ENCODE results near the gene PPP1R3E. TPM values are rescaled to one million over a fixed set of nuclear protein-coding genes. Genes with fewer than 3 reads are reported as not detected.

PPP1R3E gene
- total and polyA plus RNA-seq, 2 of the 13 experiments (the other 11 are each of a cell fraction or from before 2014, with no cell fraction given) = 16.5 to 26.5 TPM

DNA sequence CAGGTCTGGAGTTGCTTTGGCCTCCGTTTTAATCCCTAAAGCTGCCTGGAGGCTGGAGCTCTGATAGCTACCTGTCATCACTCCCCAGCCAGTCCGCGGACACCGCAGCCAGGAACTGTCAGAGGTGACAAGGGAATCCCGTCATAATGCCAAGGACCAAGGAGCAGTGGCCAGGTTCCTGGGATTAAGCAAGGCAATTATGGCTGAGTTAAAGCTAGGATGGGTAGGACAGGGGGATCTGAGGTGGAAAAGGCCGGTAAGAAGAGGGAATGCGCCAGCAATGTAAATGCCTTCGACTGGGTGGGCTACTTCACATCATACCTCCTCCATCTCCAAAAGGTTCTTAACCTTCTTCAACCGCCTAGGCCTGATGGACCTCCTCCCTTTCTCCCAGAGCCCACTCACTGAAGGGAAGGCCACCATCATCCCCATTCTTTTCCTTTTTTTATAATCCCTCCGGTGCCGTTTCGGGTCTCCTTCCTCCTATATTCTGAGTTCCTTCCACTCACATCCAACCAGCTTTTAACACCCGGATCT, 1.9 kb downstream of the PPP1R3E start:
- ChIA-PET CTCF (ENCODE audit: low intra/inter-chr PET ratio, low total read pairs) (interaction anchor here (1.3 to 2.4 kb wide), 4 partner anchors 21 to 231 kb away, joined by 3 to 12 read pairs (median 10); partner anchors contain the start of gene PABPN1), POLR2A (interaction anchor here (0.7 to 18.7 kb wide), 20 partner anchors 8 to 895 kb away, joined by 3 to 1053 read pairs (median 6); partner anchors contain the start of genes ACIN1, AJUBA, AP1G2 and C14orf119)
- H3K9ac ChIP-seq (ENCODE audit: insufficient read depth, low read depth, low read length) = peak overlapping the region; percentile 80
- H3K27ac ChIP-seq (ENCODE audit: extremely low read length, insufficient read depth, low read length) = peak overlapping the region; percentile 91
- ATAC-seq (no peak), DNase-seq (ENCODE audit: low spot score) (peak; percentile 43), FAIRE-seq (no peak)
- H3K4me1 ChIP-seq (ENCODE audit: insufficient read depth, low read length) = peaks cover 50% of the 10 kb centered on the region
- H3K4me3 ChIP-seq (replicated peaks in 1 of 3; ENCODE audit: insufficient read depth in 1 of 3, low read depth in 2 of 3, low read length in 3 of 3) = peak overlapping the region; percentile 65 to 88 (median 75)
- intact Hi-C loops (cut with micrococcal nuclease; ENCODE audit: unreplicated experiment) = loop anchor here (1.0 to 10.0 kb wide), 5 partner anchors 14 to 994 kb away; partner anchors contain the start of genes AJUBA, DCAF11, DHRS1 and HOMEZ
- in situ Hi-C loops (cut with HindIII; ENCODE audit: extremely low pct_ligation_motif_present, low pct_unique_long_range_greater_than_20kb) = loop anchor here (25.0 kb wide), 1 partner anchor 837 kb away; the partner anchor contains the start of genes EMC9, FITM1, PSME1 and PSME2
- H3K36me3 ChIP-seq (replicated peaks in 1 of 2; ENCODE audit: control insufficient read depth in 1 of 2, insufficient read depth in 2 of 2, low read length in 2 of 2) = peaks cover 3% of the 10 kb centered on the region in 2 experiments; a peak in 1 of 5 replicates
- H3K79me2 ChIP-seq (ENCODE audit: insufficient read depth, low read length) = peaks cover 4% of the 10 kb centered on the region
- peak overlapping the region; percentile 99 for H3K4me2 ChIP-seq (ENCODE audit: low read depth, low read length)
- peak overlapping the region; percentile 38 for H2AFZ ChIP-seq (ENCODE audit: low read length)
- no peaks in the 10 kb centered on the region; a peak in 1 of 5 replicates for H3K27me3 ChIP-seq (ENCODE audit: control insufficient read depth in 1 of 2, insufficient read depth in 2 of 2, low read length in 2 of 2)
- 11% methylated on average over 13 of the region's 13 CpGs for WGBS (ENCODE audit: low lambda C conversion rate)
- no peaks in the 10 kb centered on the region for H3K9me3 ChIP-seq (ENCODE audit: low read length)
- H4K20me1 ChIP-seq (ENCODE audit: insufficient read depth, low read length) = no peaks in the 10 kb centered on the region
- TSS peak; percentile 73 for BruUV-seq (replicated peaks)
- no peak for TF ChIP-seq ZNF543 (CRISPR knock-in tag; IDR thresholded peaks at IDR 0.05)
- TF ChIP-seq, protein P1, sequence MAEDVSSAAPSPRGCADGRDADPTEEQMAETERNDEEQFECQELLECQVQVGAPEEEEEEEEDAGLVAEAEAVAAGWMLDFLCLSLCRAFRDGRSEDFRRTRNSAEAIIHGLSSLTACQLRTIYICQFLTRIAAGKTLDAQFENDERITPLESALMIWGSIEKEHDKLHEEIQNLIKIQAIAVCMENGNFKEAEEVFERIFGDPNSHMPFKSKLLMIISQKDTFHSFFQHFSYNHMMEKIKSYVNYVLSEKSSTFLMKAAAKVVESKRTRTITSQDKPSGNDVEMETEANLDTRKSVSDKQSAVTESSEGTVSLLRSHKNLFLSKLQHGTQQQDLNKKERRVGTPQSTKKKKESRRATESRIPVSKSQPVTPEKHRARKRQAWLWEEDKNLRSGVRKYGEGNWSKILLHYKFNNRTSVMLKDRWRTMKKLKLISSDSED (CRISPR knock-in tag; IDR thresholded peaks at IDR 0.05) = no peak
- TF ChIP-seq ZFY (CRISPR knock-in tag; IDR thresholded peaks at IDR 0.05) = no peak
- 0 out of 2 replicates have a peak, but pooled peaks have one; percentile 87 for TF ChIP-seq ZNF550 (CRISPR knock-in tag; IDR thresholded peaks at IDR 0.05; ENCODE audit: borderline replicate concordance)
- TF ChIP-seq MAF1 (CRISPR knock-in tag; IDR thresholded peaks at IDR 0.05; ENCODE audit: borderline replicate concordance) = no peak
- no peak for TF ChIP-seq FOXA1 (IDR thresholded peaks at IDR 0.05)
- TF ChIP-seq FOXA1 (CRISPR knock-in tag; IDR thresholded peaks at IDR 0.05) = no peak
- no peak for TF ChIP-seq ZNF326 (CRISPR knock-in tag; IDR thresholded peaks at IDR 0.05; ENCODE audit: borderline replicate concordance)
- no peak for TF ChIP-seq ZNF337 (CRISPR knock-in tag; IDR thresholded peaks at IDR 0.05; ENCODE audit: borderline replicate concordance, low read depth)
- TF ChIP-seq ZNF841 (CRISPR knock-in tag; IDR thresholded peaks at IDR 0.05; ENCODE audit: borderline replicate concordance) = no peak
- no peak for TF ChIP-seq ZNF232 (CRISPR knock-in tag; IDR thresholded peaks at IDR 0.05; ENCODE audit: borderline replicate concordance)
- TF ChIP-seq ZSCAN20 (CRISPR knock-in tag; IDR thresholded peaks at IDR 0.05; ENCODE audit: borderline replicate concordance) = no peak
- TF ChIP-seq HHEX (CRISPR knock-in tag; IDR thresholded peaks at IDR 0.05) = no peak
- no peak for TF ChIP-seq NFIB (CRISPR knock-in tag; IDR thresholded peaks at IDR 0.05; ENCODE audit: borderline replicate concordance)
- no peak for TF ChIP-seq CBX5 (CRISPR knock-in tag; IDR thresholded peaks at IDR 0.05; ENCODE audit: borderline replicate concordance)
- TF ChIP-seq NFYB (CRISPR knock-in tag; IDR thresholded peaks at IDR 0.05) = no peak
- no peak for TF ChIP-seq ZNF260 (CRISPR knock-in tag; IDR thresholded peaks at IDR 0.05; ENCODE audit: borderline replicate concordance, low read depth)
- no peak for TF ChIP-seq MZF1 (CRISPR knock-in tag; IDR thresholded peaks at IDR 0.05; ENCODE audit: borderline replicate concordance)
- no peak for TF ChIP-seq ZIK1 (CRISPR knock-in tag; IDR thresholded peaks at IDR 0.05; ENCODE audit: borderline replicate concordance, low read depth)
- 0 out of 2 replicates have a peak, but pooled peaks have one; percentile 19 for TF ChIP-seq SSRP1 (CRISPR knock-in tag; IDR thresholded peaks at IDR 0.05)
- TF ChIP-seq KLF9 (CRISPR knock-in tag; IDR thresholded peaks at IDR 0.05; ENCODE audit: low read depth) = no peak
- TF ChIP-seq MIER2 (CRISPR knock-in tag; IDR thresholded peaks at IDR 0.05) = no peak
